Caco-2 (cell line): ENCODE data around the gene PDE1C. TPM values are rescaled to one million over a fixed set of nuclear protein-coding genes. Genes with fewer than 3 reads are reported as not detected.

Source experiments
- BruUV-seq: library from RNA; stranded (reverse); fragments of 400-500 nt; replicated peaks from 2 replicates; lab custom pipeline; 2021; lab: Mats Ljungman, UMichigan
- CTCF ChIA-PET: fragments of 300-600 bp; sonication (Branson Sonifier 250); formaldehyde crosslinking; loops from one replicate; lab custom pipeline; 2022; ENCODE audit warnings: antibody characterized with exemption; lab: Charles Lee
- POLR2A ChIA-PET: fragments of 300-600 bp; sonication (Branson Sonifier 250); formaldehyde crosslinking; loops from one replicate; lab custom pipeline; 2022; ENCODE audit warnings: antibody characterized with exemption; lab: Charles Lee
- DNase-seq, 2 experiments: peaks; one replicate each; pipeline versions ENCODE4 v3.0.0 to v3.0.0-alpha.2; 2020 to 2022
- H3K27me3 ChIP-seq: replicated peaks from 2 replicates; pipeline ENCODE4 v1.6.0; 2011; ENCODE audit warnings: low read length; ENCODE audit not compliant: control insufficient read depth, insufficient read depth
- H3K36me3 ChIP-seq: 2 replicates; pipeline ENCODE4 v1.5.1; 2011; ENCODE audit warnings: low read length; ENCODE audit not compliant: control insufficient read depth, insufficient read depth
- H3K4me1 ChIP-seq: fragments of 250-450 bp; sonication (Bioruptor Pico); 2 replicates; pipeline ENCODE4 v1.5.1; 2020; ENCODE audit warnings: mild to moderate bottlenecking
- H3K4me3 ChIP-seq: 2 replicates; pipeline ENCODE4 v1.5.1; 2011; ENCODE audit warnings: low read depth, mild to moderate bottlenecking, control low read depth, low read length
- H3K9me3 ChIP-seq: fragments of 250-450 bp; sonication (Bioruptor Pico); 2 replicates; pipeline ENCODE4 v1.5.1; 2020; ENCODE audit warnings: mild to moderate bottlenecking, moderate library complexity
- H3K27ac Mint-ChIP-seq: one replicate; pipeline ENCODE4 v1.8.0; 2022; ENCODE audit warnings: mixed read lengths; ENCODE audit not compliant: unreplicated experiment
- H3K27me3 Mint-ChIP-seq: one replicate; pipeline ENCODE4 v1.8.0; 2022; ENCODE audit warnings: mixed read lengths; ENCODE audit not compliant: insufficient read depth, unreplicated experiment
- H3K36me3 Mint-ChIP-seq: one replicate; pipeline ENCODE4 v1.8.0; 2022; ENCODE audit warnings: mild to moderate bottlenecking, mixed read lengths; ENCODE audit not compliant: insufficient read depth, unreplicated experiment
- H3K4me1 Mint-ChIP-seq: one replicate; pipeline ENCODE4 v1.8.0; 2022; ENCODE audit warnings: low read depth, mixed read lengths; ENCODE audit not compliant: unreplicated experiment
- H3K4me3 Mint-ChIP-seq: one replicate; pipeline ENCODE4 v1.8.0; 2022; ENCODE audit warnings: mild to moderate bottlenecking, moderate library complexity, mixed read lengths; ENCODE audit not compliant: unreplicated experiment
- H3K9me3 Mint-ChIP-seq: one replicate; pipeline ENCODE4 v1.8.0; 2022; ENCODE audit warnings: mixed read lengths; ENCODE audit not compliant: unreplicated experiment
- CTCF ChIP-seq, 2 experiments: fragments of 200-600 bp in 1 of 2; IDR thresholded peaks; 1 replicate in 1 of 2; 2 replicates in 1 of 2; pipeline versions ENCODE4 v1.5.1 to v1.8.0; 2011 to 2022; ENCODE audit warnings: antibody characterized with exemption in 1 of 2, control low read depth in 1 of 2, inconsistent platforms in 1 of 2, low read depth in 1 of 2, low read length in 1 of 2, mild to moderate bottlenecking in 1 of 2, moderate library complexity in 1 of 2; ENCODE audit not compliant: insufficient read depth in 1 of 2, severe bottlenecking in 1 of 2, unreplicated experiment in 1 of 2
- intact Hi-C: fragments of 100-400 bp; cut with micrococcal nuclease; formaldehyde crosslinking; loops from one replicate; pipeline ENCODE4 v1.10.0; 2022; ENCODE audit not compliant: unreplicated experiment
- total RNA-seq: library from RNA; stranded (reverse); gene quantifications from 2 replicates; pipeline ENCODE4 v1.2.3, GENCODE V29; 2022

Gene PDE1C
- total RNA-seq, 1 experiment from 2014 or later: not detected

- Histone ChIP-seq H3K36me3 (no peaks in the 10 kb centered on the region), H3K27me3 (no peaks in the 10 kb centered on the region), H3K9me3 (no peaks in the 10 kb centered on the region), H3K4me3 (no peak overlapping the region), H3K4me1 (no peaks in the 10 kb centered on the region)
- Mint-ChIP-seq H3K4me3 (no peak overlapping the region), H3K9me3 (no peaks in the 10 kb centered on the region), H3K4me1 (no peaks in the 10 kb centered on the region), H3K36me3 (no peaks in the 10 kb centered on the region), H3K27me3 (no peaks in the 10 kb centered on the region), H3K27ac (no peak overlapping the region)
- DNase-seq: no peak
- BruUV-seq: no TSS peak
- CTCF ChIA-PET: no interaction called here
- intact Hi-C loops: no loop called here
- POLR2A ChIA-PET: no interaction called here
- no peak for TF ChIP-seq CTCF (IDR thresholded peaks at IDR 0.05; ENCODE audit: insufficient read depth in 1 of 2, low read depth in 1 of 2, low read length in 1 of 2, severe bottlenecking in 1 of 2, unreplicated experiment in 1 of 2)
Observed at GRCh38 chr7:31957090-31957720, 113.0 kb downstream of the PDE1C start.

GRCh38 chr7:31955641-31956040 lies 114.6 kb downstream of the PDE1C start:
- no TSS peak for BruUV-seq

GRCh38 chr7:31955021-31955420 lies 115.2 kb downstream of the PDE1C start:
- no peaks in the 10 kb centered on the region for H3K4me1 ChIP-seq
- Mint-ChIP-seq H3K4me1 (no peaks in the 10 kb centered on the region), H3K36me3 (no peaks in the 10 kb centered on the region), H3K27ac (no peak overlapping the region), H3K4me3 (no peak overlapping the region), H3K9me3 (no peaks in the 10 kb centered on the region), H3K27me3 (no peaks in the 10 kb centered on the region)
- H3K36me3 ChIP-seq: no peaks in the 10 kb centered on the region
- BruUV-seq: no TSS peak
- H3K4me3 ChIP-seq: no peak overlapping the region
- no peak for DNase-seq
- POLR2A ChIA-PET: no interaction called here
- H3K9me3 ChIP-seq: no peaks in the 10 kb centered on the region
- intact Hi-C loops: no loop called here
- no peak for TF ChIP-seq CTCF (IDR thresholded peaks at IDR 0.05; ENCODE audit: insufficient read depth in 1 of 2, low read depth in 1 of 2, low read length in 1 of 2, severe bottlenecking in 1 of 2, unreplicated experiment in 1 of 2)
- H3K27me3 ChIP-seq: no peaks in the 10 kb centered on the region
- CTCF ChIA-PET: interaction anchor here (0.6 kb wide), 1 partner anchor 17 kb away, joined by 3 read pairs; no protein-coding TSS in a partner anchor

More at GRCh38 chr7:31955641-31956040, 114.6 kb downstream of the PDE1C start:
- no peaks in the 10 kb centered on the region for H3K27me3 Mint-ChIP-seq
- no peak for TF ChIP-seq CTCF (IDR thresholded peaks at IDR 0.05; ENCODE audit: insufficient read depth in 1 of 2, low read depth in 1 of 2, low read length in 1 of 2, severe bottlenecking in 1 of 2, unreplicated experiment in 1 of 2)
- Histone ChIP-seq H3K27me3 (no peaks in the 10 kb centered on the region), H3K4me1 (no peaks in the 10 kb centered on the region), H3K9me3 (no peaks in the 10 kb centered on the region), H3K36me3 (no peaks in the 10 kb centered on the region), H3K4me3 (no peak overlapping the region)
- ChIA-PET POLR2A (no interaction called here), CTCF (interaction anchor here (0.6 kb wide), 1 partner anchor 17 kb away, joined by 3 read pairs; no protein-coding TSS in a partner anchor)
- intact Hi-C loops: no loop called here
- H3K27ac Mint-ChIP-seq: no peak overlapping the region
- no peaks in the 10 kb centered on the region for H3K9me3 Mint-ChIP-seq
- no peaks in the 10 kb centered on the region for H3K36me3 Mint-ChIP-seq
- H3K4me3 Mint-ChIP-seq: no peak overlapping the region
- no peak for DNase-seq
- no peaks in the 10 kb centered on the region for H3K4me1 Mint-ChIP-seq
